Ishikawa (cell line): ENCODE data around the gene INPP4B.

ENCODE experiments used
- CEBPB ChIP-seq: IDR thresholded peaks from 2 replicates; pipeline ENCODE4 v1.6.1; 2012
- CREB1 ChIP-seq: IDR thresholded peaks from 2 replicates; pipeline ENCODE4 v1.6.1; 2012; ENCODE audit warnings: low read depth
- EGR1 ChIP-seq: IDR thresholded peaks from 2 replicates; pipeline ENCODE4 v1.6.1; 2012
- EP300 ChIP-seq: IDR thresholded peaks from 2 replicates; pipeline ENCODE4 v1.6.1; 2012; ENCODE audit warnings: borderline replicate concordance
- FOXM1 ChIP-seq: IDR thresholded peaks from 2 replicates; pipeline ENCODE4 v1.6.1; 2012; ENCODE audit warnings: low read depth, borderline replicate concordance
- MAX ChIP-seq: IDR thresholded peaks from 2 replicates; pipeline ENCODE4 v1.6.1; 2012
- NFIC ChIP-seq: IDR thresholded peaks from 2 replicates; pipeline ENCODE4 v1.6.1; 2012
- RAD21 ChIP-seq: IDR thresholded peaks from 2 replicates; pipeline ENCODE4 v1.6.1; 2012; ENCODE audit warnings: low read depth
- REST ChIP-seq: IDR thresholded peaks from 2 replicates; pipeline ENCODE4 v1.6.1; 2012; ENCODE audit warnings: low read depth, mild to moderate bottlenecking
- TAF1 ChIP-seq: IDR thresholded peaks from 2 replicates; pipeline ENCODE4 v1.6.1; 2012; ENCODE audit warnings: low read depth, mild to moderate bottlenecking
- TCF12 ChIP-seq: IDR thresholded peaks from 2 replicates; pipeline ENCODE4 v1.6.1; 2012; ENCODE audit warnings: low read depth
- TEAD4 ChIP-seq: IDR thresholded peaks from 2 replicates; pipeline ENCODE4 v1.6.1; 2012
- USF1 ChIP-seq: IDR thresholded peaks from 2 replicates; pipeline ENCODE4 v1.6.1; 2012
- YY1 ChIP-seq: IDR thresholded peaks from 2 replicates; pipeline ENCODE4 v1.6.1; 2012; ENCODE audit warnings: low read depth
- ZBTB7A ChIP-seq: IDR thresholded peaks from 2 replicates; pipeline ENCODE4 v1.6.1; 2012; ENCODE audit warnings: low read depth

INPP4B gene

GRCh38 chr4:142607976-142608375 lies 238.1 kb downstream of the INPP4B start:
- no peak for TF ChIP-seq MAX
- no peak for TF ChIP-seq FOXM1
- no peak for TF ChIP-seq TEAD4
- TF ChIP-seq RAD21, result no peak
- no peak for TF ChIP-seq TAF1
- TF ChIP-seq TCF12, result no peak
- no peak for TF ChIP-seq YY1
- no peak for TF ChIP-seq REST
- TF ChIP-seq EP300, result no peak
- TF ChIP-seq NFIC, result no peak
- TF ChIP-seq EGR1, result no peak
- no peak for TF ChIP-seq USF1
- TF ChIP-seq CEBPB, result no peak
- no peak for TF ChIP-seq CREB1

DNA sequence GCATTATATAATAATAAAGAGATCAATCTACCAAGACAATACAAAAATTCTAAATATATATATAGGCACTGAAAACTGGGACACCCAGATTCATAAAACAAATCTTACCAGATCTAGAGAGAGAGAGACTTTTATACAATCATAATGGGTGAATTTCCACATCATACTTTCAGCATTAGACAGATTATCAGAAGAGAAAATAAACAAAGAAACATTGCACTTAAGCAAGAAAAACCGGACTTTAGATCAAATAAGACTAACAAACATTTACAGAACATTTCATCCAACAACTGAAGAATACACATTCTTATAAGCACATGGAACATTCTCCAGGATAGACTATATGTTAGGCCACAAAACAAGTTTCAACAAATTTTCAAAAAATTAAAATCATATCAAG lies 245.1 kb downstream of the INPP4B start:
- TF ChIP-seq EP300 (no peak), ZBTB7A (no peak), NFIC (no peak), TAF1 (no peak), YY1 (no peak), EGR1 (no peak), CREB1 (no peak), RAD21 (no peak), TEAD4 (no peak), REST (no peak), TCF12 (no peak), CEBPB (no peak), MAX (no peak), USF1 (no peak)

GRCh38 chr4:142598132-142598531 lies 248.0 kb downstream of the INPP4B start:
- TF ChIP-seq NFIC, result no peak
- TF ChIP-seq RAD21, result no peak

- no peak for TF ChIP-seq CREB1
- TF ChIP-seq TAF1, result no peak
- no peak for TF ChIP-seq MAX
- TF ChIP-seq CEBPB, result no peak
- no peak for TF ChIP-seq ZBTB7A
- no peak for TF ChIP-seq EGR1
- no peak for TF ChIP-seq YY1
- TF ChIP-seq EP300, result no peak
- TF ChIP-seq FOXM1, result no peak
- no peak for TF ChIP-seq TCF12
- TF ChIP-seq RAD21, result no peak
- no peak for TF ChIP-seq REST
These were observed 249.5 kb downstream of the INPP4B start for GRCh38 chr4:142596595-142596994.

DNA sequence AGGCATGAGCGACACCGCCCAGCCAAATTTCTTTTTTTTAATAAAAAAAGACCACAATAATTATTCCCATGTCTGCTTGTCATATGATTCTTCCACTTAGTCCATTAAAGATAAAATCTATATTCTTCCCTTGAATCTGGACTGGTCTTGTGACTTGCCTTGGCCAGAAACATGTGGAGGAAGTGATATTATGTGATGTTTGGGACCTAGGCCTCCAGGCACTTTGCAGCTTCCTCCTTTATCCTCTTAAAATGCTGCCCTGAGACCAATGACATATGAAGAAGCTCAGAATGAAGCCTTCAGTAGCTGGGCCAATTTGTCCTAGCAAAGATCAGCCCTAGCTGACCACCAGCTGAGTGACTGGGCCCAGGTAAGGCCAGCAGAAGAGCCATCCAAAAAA lies 250.0 kb downstream of the INPP4B start:
- no peak for TF ChIP-seq YY1
